HepG2 (cell line): Measurements from ENCODE around the gene FOXD2. TPM values are rescaled to one million over a fixed set of nuclear protein-coding genes. Genes with fewer than 3 reads are reported as not detected.

Experiments used
- FOSL2 ChIP-seq: sonication (generic); formaldehyde crosslinking; IDR thresholded peaks from 2 replicates; pipeline ENCODE4 v1.4.0; 2020; ENCODE audit warnings: missing genetic modification reagents
- FOXK2 ChIP-seq: fragments of 450-650 bp; IDR thresholded peaks from 2 replicates; pipeline ENCODE4 v1.6.1; 2016
- KDM2A ChIP-seq: sonication (generic); formaldehyde crosslinking; IDR thresholded peaks from 2 replicates; pipeline ENCODE4 v1.4.0; 2020; ENCODE audit warnings: low read depth, missing genetic modification reagents, borderline replicate concordance
- KLF12 ChIP-seq: sonication (generic); formaldehyde crosslinking; IDR thresholded peaks from 2 replicates; pipeline ENCODE4 v1.4.0; 2020; ENCODE audit warnings: missing genetic modification reagents, borderline replicate concordance
- MAFG ChIP-seq: sonication (generic); formaldehyde crosslinking; IDR thresholded peaks from 2 replicates; pipeline ENCODE4 v1.5.1; 2020; ENCODE audit warnings: mild to moderate bottlenecking, missing genetic modification reagents
- POGZ ChIP-seq: sonication (generic); formaldehyde crosslinking; IDR thresholded peaks from 2 replicates; pipeline ENCODE4 v1.4.0; 2020; ENCODE audit warnings: mild to moderate bottlenecking, missing genetic modification reagents
- RORA ChIP-seq: sonication (generic); formaldehyde crosslinking; IDR thresholded peaks from 2 replicates; pipeline ENCODE4 v1.5.0; 2020; ENCODE audit warnings: mild to moderate bottlenecking, missing genetic modification reagents, moderate library complexity
- SIN3B ChIP-seq: fragments of 150-350 bp; IDR thresholded peaks from 2 replicates; pipeline ENCODE4 v1.6.1; 2014; ENCODE audit warnings: low read length
- SOX5 ChIP-seq: IDR thresholded peaks from 2 replicates; pipeline ENCODE4 v1.6.1; 2016; ENCODE audit warnings: borderline replicate concordance
- SP1 ChIP-seq, 2 experiments: fragments of 450-650 bp in 1 of 2; sonication (generic) in 1 of 2; formaldehyde crosslinking in 1 of 2; IDR thresholded peaks; 2 replicates each; pipeline versions ENCODE4 v1.4.0 to v1.6.1; 2016 to 2020; ENCODE audit warnings: missing genetic modification reagents in 1 of 2
- SP140L ChIP-seq: sonication (generic); formaldehyde crosslinking; IDR thresholded peaks from 2 replicates; pipeline ENCODE4 v1.4.0; 2020; ENCODE audit warnings: missing genetic modification reagents, borderline replicate concordance
- ZFY ChIP-seq: sonication (generic); formaldehyde crosslinking; IDR thresholded peaks from 2 replicates; pipeline ENCODE4 v1.4.0; 2020; ENCODE audit warnings: missing genetic modification reagents
- ZNF207 ChIP-seq: fragments of 450-650 bp; IDR thresholded peaks from 2 replicates; pipeline ENCODE4 v1.6.1; 2016; ENCODE audit warnings: antibody characterized with exemption, borderline replicate concordance
- ZNF549 ChIP-seq: sonication (generic); formaldehyde crosslinking; IDR thresholded peaks from 2 replicates; pipeline ENCODE4 v1.5.0; 2020; ENCODE audit warnings: missing genetic modification reagents
- ZNF660 ChIP-seq: sonication (generic); formaldehyde crosslinking; IDR thresholded peaks from 2 replicates; pipeline ENCODE4 v1.5.1; 2020; ENCODE audit warnings: mild to moderate bottlenecking, low read depth, missing genetic modification reagents, borderline replicate concordance
- ZNF790 ChIP-seq: sonication (generic); formaldehyde crosslinking; IDR thresholded peaks from 2 replicates; pipeline ENCODE4 v1.8.0; 2022; ENCODE audit warnings: missing genetic modification reagents, mild to moderate bottlenecking, borderline replicate concordance
- ZNF792 ChIP-seq: IDR thresholded peaks from 2 replicates; pipeline ENCODE4 v1.6.1; 2016
- ZSCAN30 ChIP-seq: sonication (generic); formaldehyde crosslinking; IDR thresholded peaks from 2 replicates; pipeline ENCODE4 v1.5.0; 2020; ENCODE audit warnings: mild to moderate bottlenecking, missing genetic modification reagents
- polyA plus RNA-seq, 8 experiments: library from polyadenylated mRNA; depleted of rRNA in 3 of 8; stranded (reverse) in 7 of 8; unstranded in 1 of 8; fragments of >200 nt; fragmentation: Illumina TruSeq in 4 of 8; extraction: Trizol in 4 of 8; gene quantifications; 2 replicates each; pipeline versions ENCODE4 v1.2.1 to v1.2.3, GENCODE V29; 2011 to 2016; ENCODE audit warnings: low read depth in 4 of 8, missing spikeins in 1 of 8, mixed read lengths in 1 of 8; ENCODE audit not compliant: insufficient read depth in 1 of 8
- total RNA-seq, 5 experiments: library from RNA; depleted of rRNA; stranded (reverse); fragments of >200 nt; fragmentation: Illumina TruSeq; extraction: Trizol; gene quantifications; 2 replicates each; pipeline ENCODE4 v1.2.3, GENCODE V29; 2016; ENCODE audit warnings: low read depth in 1 of 5
- TF ChIP-seq, protein P1 (sequence below): sonication (generic); formaldehyde crosslinking; IDR thresholded peaks from 2 replicates; pipeline ENCODE4 v1.4.0; 2020; ENCODE audit warnings: missing genetic modification reagents, borderline replicate concordance
- TF ChIP-seq, protein P2 (sequence below): sonication (generic); formaldehyde crosslinking; IDR thresholded peaks from 2 replicates; pipeline ENCODE4 v1.5.0; 2020; ENCODE audit warnings: mild to moderate bottlenecking, missing genetic modification reagents
- TF ChIP-seq, protein P3 (sequence below): sonication (generic); formaldehyde crosslinking; IDR thresholded peaks from 2 replicates; pipeline ENCODE4 v1.4.0; 2020; ENCODE audit warnings: missing genetic modification reagents
- TF ChIP-seq, protein P4 (sequence below): sonication (generic); formaldehyde crosslinking; IDR thresholded peaks from 2 replicates; pipeline ENCODE4 v1.8.0; 2022; ENCODE audit warnings: missing genetic modification reagents, mild to moderate bottlenecking, moderate library complexity, borderline replicate concordance

FOXD2 gene
- total and polyA plus RNA-seq, 2 of the 13 experiments (the other 11 are each of a cell fraction or from before 2014, with no cell fraction given): 0.01 to 0.09 TPM

DNA sequence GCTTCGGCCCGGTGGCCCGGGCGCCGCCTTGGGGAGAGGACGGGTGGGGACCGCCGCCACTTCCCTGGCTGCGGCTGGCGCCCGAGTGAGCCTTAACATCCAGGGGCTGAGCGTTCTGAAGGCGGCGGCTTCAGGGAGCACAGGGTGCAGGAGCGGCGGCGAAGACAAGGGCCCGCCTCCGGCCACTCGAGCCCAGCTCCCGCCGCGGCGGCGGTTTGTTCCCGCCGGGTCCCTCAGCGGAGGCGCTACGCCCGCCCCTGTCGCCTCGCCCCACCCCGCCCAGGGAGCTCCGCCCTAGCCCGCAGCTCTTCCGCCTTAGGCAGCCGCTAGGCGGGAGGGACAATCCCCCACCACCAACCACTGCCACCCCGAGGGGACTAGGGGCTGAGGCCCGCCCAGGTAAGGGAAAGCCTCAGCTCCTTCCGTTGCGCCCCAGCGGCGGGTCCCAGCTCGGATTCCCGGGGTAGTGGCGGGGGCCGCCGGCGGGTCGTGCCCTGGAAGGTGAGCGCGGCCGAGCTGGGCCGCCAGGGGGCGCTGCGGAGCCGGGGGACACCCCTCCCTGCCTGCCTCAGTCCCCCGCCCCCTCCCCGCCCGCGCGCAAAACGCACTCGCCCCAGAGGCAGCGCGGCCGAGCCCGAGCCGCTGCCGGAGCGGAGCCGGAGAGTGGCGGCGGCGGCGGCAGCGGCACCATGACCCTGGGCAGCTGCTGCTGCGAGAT lies at the start of gene FOXD2 (continued):
- TF ChIP-seq SP1 (IDR thresholded peaks at IDR 0.05) (no peak), SP1 (CRISPR knock-in tag; IDR thresholded peaks at IDR 0.05) (peak; percentile 61; the same call in 1 of the 2 replicates), FOSL2 (0 out of 2 replicates have a peak, but pooled peaks have one; percentile 12), POGZ (peak; percentile 57), SOX5 (no peak), MAFG (CRISPR knock-in tag) (no peak), KLF12 (CRISPR knock-in tag) (no peak), KDM2A (CRISPR knock-in tag) (peak; percentile 73; the same call in 1 of the 2 replicates), ZNF790 (CRISPR knock-in tag) (no peak), ZNF549 (no peak), FOXK2 (no peak), ZNF660 (CRISPR knock-in tag) (no peak), ZNF792 (0 out of 2 replicates have a peak, but pooled peaks have one; percentile 22), SP140L (CRISPR knock-in tag) (no peak), SIN3B (no peak), ZNF207 (no peak), RORA (no peak), ZSCAN30 (no peak), ZFY (CRISPR knock-in tag) (peak; percentile 78)
- TF ChIP-seq, protein P1, sequence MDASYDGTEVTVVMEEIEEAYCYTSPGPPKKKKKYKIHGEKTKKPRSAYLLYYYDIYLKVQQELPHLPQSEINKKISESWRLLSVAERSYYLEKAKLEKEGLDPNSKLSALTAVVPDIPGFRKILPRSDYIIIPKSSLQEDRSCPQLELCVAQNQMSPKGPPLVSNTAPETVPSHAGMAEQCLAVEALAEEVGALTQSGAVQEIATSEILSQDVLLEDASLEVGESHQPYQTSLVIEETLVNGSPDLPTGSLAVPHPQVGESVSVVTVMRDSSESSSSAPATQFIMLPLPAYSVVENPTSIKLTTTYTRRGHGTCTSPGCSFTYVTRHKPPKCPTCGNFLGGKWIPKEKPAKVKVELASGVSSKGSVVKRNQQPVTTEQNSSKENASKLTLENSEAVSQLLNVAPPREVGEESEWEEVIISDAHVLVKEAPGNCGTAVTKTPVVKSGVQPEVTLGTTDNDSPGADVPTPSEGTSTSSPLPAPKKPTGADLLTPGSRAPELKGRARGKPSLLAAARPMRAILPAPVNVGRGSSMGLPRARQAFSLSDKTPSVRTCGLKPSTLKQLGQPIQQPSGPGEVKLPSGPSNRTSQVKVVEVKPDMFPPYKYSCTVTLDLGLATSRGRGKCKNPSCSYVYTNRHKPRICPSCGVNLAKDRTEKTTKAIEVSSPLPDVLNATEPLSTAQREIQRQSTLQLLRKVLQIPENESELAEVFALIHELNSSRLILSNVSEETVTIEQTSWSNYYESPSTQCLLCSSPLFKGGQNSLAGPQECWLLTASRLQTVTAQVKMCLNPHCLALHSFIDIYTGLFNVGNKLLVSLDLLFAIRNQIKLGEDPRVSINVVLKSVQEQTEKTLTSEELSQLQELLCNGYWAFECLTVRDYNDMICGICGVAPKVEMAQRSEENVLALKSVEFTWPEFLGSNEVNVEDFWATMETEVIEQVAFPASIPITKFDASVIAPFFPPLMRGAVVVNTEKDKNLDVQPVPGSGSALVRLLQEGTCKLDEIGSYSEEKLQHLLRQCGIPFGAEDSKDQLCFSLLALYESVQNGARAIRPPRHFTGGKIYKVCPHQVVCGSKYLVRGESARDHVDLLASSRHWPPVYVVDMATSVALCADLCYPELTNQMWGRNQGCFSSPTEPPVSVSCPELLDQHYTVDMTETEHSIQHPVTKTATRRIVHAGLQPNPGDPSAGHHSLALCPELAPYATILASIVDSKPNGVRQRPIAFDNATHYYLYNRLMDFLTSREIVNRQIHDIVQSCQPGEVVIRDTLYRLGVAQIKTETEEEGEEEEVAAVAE (CRISPR knock-in tag): no peak
- TF ChIP-seq, protein P2, sequence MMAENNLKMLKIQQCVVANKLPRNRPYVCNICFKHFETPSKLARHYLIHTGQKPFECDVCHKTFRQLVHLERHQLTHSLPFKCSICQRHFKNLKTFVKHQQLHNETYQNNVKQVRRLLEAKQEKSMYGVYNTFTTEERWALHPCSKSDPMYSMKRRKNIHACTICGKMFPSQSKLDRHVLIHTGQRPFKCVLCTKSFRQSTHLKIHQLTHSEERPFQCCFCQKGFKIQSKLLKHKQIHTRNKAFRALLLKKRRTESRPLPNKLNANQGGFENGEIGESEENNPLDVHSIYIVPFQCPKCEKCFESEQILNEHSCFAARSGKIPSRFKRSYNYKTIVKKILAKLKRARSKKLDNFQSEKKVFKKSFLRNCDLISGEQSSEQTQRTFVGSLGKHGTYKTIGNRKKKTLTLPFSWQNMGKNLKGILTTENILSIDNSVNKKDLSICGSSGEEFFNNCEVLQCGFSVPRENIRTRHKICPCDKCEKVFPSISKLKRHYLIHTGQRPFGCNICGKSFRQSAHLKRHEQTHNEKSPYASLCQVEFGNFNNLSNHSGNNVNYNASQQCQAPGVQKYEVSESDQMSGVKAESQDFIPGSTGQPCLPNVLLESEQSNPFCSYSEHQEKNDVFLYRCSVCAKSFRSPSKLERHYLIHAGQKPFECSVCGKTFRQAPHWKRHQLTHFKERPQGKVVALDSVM (CRISPR knock-in tag): 0 out of 2 replicates have a peak, but pooled peaks have one; percentile 35
- TF ChIP-seq, protein P3, sequence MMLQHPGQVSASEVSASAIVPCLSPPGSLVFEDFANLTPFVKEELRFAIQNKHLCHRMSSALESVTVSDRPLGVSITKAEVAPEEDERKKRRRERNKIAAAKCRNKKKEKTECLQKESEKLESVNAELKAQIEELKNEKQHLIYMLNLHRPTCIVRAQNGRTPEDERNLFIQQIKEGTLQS (CRISPR knock-in tag): no peak
- TF ChIP-seq, protein P4, sequence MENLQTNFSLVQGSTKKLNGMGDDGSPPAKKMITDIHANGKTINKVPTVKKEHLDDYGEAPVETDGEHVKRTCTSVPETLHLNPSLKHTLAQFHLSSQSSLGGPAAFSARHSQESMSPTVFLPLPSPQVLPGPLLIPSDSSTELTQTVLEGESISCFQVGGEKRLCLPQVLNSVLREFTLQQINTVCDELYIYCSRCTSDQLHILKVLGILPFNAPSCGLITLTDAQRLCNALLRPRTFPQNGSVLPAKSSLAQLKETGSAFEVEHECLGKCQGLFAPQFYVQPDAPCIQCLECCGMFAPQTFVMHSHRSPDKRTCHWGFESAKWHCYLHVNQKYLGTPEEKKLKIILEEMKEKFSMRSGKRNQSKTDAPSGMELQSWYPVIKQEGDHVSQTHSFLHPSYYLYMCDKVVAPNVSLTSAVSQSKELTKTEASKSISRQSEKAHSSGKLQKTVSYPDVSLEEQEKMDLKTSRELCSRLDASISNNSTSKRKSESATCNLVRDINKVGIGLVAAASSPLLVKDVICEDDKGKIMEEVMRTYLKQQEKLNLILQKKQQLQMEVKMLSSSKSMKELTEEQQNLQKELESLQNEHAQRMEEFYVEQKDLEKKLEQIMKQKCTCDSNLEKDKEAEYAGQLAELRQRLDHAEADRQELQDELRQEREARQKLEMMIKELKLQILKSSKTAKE (CRISPR knock-in tag): peak; percentile 35; the same call in 1 of the 2 replicates
